Activated naive CD4-positive, alpha-beta T cell treated with anti-CD3 and anti-CD28 coated beads, Interleukin-2, amount 50 U/mL, for 72 hours (primary cell): ENCODE data around the gene NAP1L4. TPM values are rescaled to one million over a fixed set of nuclear protein-coding genes. Genes with fewer than 3 reads are reported as not detected.

ENCODE experiments used
- ATAC-seq, 2 donors: fragments of 150-1000 bp; cut with Tn5 transposase; 2 replicates each; pipeline ENCODE4 v1.10.0; 2021; ENCODE audit warnings: mild to moderate bottlenecking in 2 of 2, moderate library complexity in 2 of 2
- DNase-seq, 2 donors: peaks; one replicate each; pipeline ENCODE4 v3.0.0; 2021 to 2022; ENCODE audit warnings: low spot score in 2 of 2
- H3K27ac Mint-ChIP-seq, 2 donors: one replicate each; pipeline ENCODE4 v1.8.0; 2022; ENCODE audit warnings: mild to moderate bottlenecking in 2 of 2, mixed read lengths in 2 of 2
- H3K36me3 Mint-ChIP-seq, 2 donors: one replicate each; pipeline ENCODE4 v1.8.0; 2022; ENCODE audit warnings: mixed read lengths in 2 of 2
- H3K9me3 Mint-ChIP-seq, 2 donors: one replicate each; pipeline ENCODE4 v1.8.0; 2022; ENCODE audit warnings: mixed read lengths in 2 of 2
- total RNA-seq, 2 donors: library from RNA; stranded (reverse); gene quantifications; one replicate each; pipeline ENCODE4 v1.2.3, GENCODE V29; 2022

The NAP1L4 gene
- total RNA-seq, 2 donors from 2014 or later: 287 to 318 TPM

DNA sequence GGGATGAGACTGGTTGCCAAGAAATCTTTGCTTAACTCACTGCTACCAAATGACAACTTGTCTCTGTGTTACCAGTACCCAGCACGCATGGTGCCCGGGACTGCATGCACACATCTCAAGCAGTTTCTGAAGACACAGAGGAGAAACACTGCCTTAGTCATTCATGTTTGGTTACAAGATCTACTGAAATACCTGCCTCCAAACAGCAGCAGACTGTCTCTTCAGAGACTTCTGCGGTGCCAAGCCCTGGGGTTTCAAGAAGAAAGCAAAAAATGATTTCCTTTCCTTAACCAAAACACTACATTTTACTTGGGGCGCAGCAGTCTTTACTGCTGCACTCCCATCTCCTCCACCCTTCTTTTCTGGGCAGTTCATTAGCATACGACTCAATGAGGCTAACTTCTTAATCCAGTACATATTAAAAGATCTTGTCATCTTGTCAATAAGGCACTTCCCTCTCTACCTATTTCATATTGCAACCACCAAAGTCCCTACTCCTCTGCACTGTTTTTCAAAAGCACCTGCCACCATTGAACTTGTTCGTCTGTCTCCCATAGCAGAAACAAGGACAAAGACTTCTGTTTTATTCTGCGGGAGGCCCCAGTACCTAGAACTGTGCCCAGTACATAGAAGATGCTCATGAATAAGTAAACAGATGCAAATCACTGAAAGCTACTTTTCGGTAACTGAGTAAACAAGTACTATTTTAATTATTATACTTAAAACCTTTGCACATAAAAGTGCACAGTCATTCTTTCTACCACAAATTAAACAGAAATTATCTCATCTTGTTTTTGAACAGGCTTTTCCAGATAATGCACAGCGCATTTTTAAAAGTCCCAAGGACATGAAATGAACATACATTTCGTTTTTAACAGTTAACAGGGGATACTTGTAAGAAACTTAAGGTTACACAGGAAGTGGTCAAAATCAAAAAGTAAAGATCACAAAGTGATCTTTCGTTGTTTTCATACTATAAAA lies 4.0 kb downstream of the NAP1L4 start:
- ATAC-seq: peak in 1 of 2 donors; percentile 16
- H3K36me3 Mint-ChIP-seq: peaks cover 40 to 44% of the 10 kb centered on the region in 2 donors
- peak overlapping the region; percentile 98 to 100 for H3K27ac Mint-ChIP-seq
- peak in 1 of 2 donors; percentile 38 for DNase-seq
- H3K9me3 Mint-ChIP-seq: no peaks in the 10 kb centered on the region

DNA sequence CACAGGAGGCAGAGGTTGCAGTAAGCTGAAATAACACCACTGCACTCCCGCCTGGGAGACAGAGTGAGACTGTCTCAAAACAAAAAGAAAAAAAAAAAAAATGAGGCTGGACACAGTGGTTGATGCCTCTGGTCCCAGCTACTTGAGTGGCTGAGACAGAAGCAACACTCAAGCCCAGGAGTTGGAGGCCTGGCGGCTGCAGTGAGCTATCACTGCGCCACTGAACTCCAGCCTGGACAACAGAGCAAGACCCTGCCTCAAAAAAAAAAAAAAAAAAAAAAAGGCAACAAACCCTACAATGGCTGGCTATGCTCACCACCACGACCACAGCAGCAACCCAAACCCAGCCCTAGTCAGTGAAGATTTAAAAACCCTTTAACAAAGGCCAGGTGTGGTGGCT lies 8.2 kb downstream of the NAP1L4 start:
- no peak for DNase-seq
- Mint-ChIP-seq H3K36me3 (peaks cover 9 to 24% of the 10 kb centered on the region in 2 donors), H3K27ac (peak overlapping the region in 1 of 2 donors; percentile 85), H3K9me3 (no peaks in the 10 kb centered on the region)
- no peak for ATAC-seq

DNA sequence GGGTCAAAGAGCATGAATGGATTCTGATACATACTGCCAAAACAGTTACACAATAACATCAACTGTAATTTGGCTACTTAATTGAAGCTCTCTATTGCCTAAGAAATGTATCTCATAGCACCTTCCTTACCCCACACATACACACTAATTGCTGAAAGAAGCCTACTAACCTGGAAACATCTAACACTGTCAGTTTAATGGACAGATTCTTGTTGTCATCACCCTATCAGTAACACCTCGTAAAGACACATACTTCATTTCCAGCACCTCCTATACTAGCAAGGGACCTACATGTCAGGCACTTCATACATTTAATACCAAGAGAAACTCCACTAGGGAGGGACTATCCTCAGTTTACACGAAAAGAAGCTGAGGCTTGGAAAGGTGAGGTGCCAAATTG lies 9.9 kb downstream of the NAP1L4 start:
- no peak for DNase-seq
- Mint-ChIP-seq H3K36me3 (peaks cover 7 to 20% of the 10 kb centered on the region in 2 donors), H3K27ac (peak overlapping the region; percentile 13 to 72), H3K9me3 (no peaks in the 10 kb centered on the region)
- ATAC-seq: no peak

DNA sequence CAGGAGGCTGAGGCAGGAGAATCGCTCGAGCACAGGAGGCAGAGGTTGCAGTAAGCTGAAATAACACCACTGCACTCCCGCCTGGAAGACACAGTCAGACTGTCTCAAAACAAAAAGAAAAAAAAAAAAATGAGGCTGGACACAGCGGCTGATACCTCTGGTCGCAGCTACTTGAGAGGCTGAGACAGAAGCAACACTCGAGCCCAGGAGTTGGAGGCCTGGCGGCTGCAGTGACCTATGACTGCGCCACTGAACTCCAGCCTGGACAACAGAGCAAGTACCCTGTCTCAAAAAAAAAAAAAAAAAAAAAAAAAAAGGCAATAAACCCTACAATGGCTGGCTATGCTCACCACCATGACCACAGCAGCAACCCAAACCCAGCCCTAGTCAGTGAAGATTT lies 11.0 kb downstream of the NAP1L4 start:
- Mint-ChIP-seq H3K27ac (no peak overlapping the region), H3K9me3 (no peaks in the 10 kb centered on the region), H3K36me3 (peaks cover 7 to 15% of the 10 kb centered on the region in 2 donors)
- DNase-seq: no peak
- peak in 1 of 2 donors; percentile 9 for ATAC-seq

DNA sequence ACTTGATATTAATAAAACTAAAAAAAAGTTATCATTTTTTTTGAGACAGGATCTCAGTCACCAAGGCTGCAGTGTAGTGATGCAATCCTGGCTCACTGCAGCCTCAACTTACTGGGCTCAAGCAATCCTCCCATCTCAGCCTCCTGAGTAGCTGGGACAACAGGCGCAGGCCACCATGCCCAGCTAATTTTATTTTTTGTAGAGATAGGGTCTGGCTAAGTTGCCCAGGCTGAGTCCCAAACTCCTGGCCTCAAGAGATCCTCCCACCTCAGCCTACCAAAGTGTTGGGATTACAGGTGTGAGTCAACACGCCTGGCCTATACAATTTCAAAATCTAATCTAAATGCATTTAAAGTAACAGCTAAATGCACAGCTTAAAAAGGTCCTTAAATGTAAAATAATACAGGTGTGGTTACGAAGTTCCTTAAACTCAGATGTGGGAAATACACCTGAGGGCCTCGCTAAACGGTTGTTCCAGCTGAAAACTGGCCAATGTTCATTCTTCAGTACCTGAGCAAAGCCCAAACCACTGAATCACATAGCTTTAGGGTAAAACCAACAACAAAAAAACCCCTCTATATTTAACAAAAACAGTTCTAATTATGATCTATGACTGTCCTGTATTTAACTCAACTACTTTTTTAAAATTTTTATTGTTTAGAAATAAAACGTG lies 11.8 kb downstream of the NAP1L4 start:
- no peaks in the 10 kb centered on the region for H3K9me3 Mint-ChIP-seq
- no peak overlapping the region for H3K27ac Mint-ChIP-seq
- peaks cover 7 to 15% of the 10 kb centered on the region in 2 donors for H3K36me3 Mint-ChIP-seq
- DNase-seq (no peak), ATAC-seq (no peak)

DNA sequence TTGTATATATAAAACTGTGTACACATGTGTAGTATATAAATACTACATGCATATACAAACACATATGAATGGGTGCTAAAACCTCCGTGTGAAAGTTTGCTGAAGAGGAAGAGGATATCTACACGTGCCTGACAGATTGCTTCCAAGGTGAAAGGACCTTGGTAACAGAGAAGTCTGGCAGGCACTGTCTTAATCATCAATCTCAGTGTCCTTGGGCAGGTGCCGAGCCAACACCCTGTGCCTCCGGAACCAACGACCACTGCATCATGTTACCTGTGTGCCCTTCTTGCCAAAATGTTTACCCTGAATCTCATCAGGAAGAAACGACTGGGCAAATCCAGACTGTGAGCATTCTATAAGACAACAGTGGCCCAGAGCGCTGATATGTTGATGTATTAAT lies 15.0 kb downstream of the NAP1L4 start:
- DNase-seq: no peak
- no peaks in the 10 kb centered on the region for H3K9me3 Mint-ChIP-seq
- no peak overlapping the region for H3K27ac Mint-ChIP-seq
- H3K36me3 Mint-ChIP-seq: peaks cover 18 to 22% of the 10 kb centered on the region in 2 donors
- no peak for ATAC-seq

DNA sequence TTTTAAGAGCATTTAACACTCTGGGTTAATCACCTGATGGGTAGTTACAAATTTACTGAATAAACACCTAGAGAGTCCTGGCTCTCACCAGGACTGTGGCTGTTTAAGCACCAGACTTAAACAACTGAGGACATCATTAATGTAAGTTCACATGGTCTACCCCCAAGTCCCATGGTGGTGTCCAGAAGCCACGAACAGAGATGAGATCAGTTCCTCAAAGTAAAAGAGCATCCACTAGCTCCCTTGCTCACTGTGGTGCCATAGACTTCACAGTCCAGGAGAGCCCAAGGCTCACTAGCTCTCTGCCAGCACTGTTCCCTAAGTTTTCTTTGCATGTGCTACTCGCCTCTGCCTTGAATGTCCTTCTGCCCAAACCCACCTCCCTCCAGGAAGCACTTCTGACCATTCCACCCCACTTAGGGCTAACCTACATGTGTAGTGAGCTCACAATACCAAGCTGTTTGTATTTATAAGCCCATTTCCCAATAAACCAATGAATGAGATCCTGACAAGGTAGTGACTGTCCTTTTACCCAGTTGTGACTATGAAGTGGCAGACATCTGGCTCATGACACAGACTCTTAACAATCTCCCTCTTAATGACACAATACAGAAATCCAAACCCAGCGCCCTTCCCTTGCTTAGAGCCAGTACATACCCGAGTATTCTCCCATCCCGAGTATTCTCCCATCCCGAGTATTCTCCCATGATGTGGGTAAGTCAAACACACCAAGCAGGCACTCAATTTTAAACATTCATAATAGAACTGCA lies 15.7 kb downstream of the NAP1L4 start:
- peak in 1 of 2 donors; percentile 18 for ATAC-seq
- peaks cover 18 to 27% of the 10 kb centered on the region in 2 donors for H3K36me3 Mint-ChIP-seq

DNA sequence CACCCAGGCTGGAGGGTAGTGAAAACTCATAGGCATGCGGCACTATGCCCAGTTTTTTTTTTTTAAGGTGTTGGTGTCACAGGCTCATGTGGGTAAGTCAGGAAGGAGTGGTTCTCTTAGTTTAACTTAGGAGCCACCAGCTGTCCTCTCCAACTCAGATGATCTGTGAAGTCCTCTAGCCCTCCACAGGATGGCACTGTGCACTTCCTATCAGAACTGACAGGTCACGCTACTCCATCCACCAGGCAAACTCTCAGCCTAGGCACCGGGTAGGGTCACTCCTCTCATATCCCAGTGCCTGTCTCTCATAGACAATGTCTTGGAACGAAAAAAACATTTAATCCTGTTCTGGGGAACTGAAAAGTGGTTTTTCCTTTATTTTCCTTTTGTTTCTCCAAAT lies 16.5 kb downstream of the NAP1L4 start:
- Mint-ChIP-seq H3K36me3 (peaks cover 18 to 34% of the 10 kb centered on the region in 2 donors), H3K9me3 (no peaks in the 10 kb centered on the region), H3K27ac (no peak overlapping the region)
- DNase-seq (peak in 1 of 2 donors; percentile 34), ATAC-seq (peak; percentile 77 to 82)

More for the DNA sequence above, 15.7 kb downstream of the NAP1L4 start:
- DNase-seq: no peak
- Mint-ChIP-seq H3K27ac (peak overlapping the region; percentile 12 to 50), H3K9me3 (no peaks in the 10 kb centered on the region)

DNA sequence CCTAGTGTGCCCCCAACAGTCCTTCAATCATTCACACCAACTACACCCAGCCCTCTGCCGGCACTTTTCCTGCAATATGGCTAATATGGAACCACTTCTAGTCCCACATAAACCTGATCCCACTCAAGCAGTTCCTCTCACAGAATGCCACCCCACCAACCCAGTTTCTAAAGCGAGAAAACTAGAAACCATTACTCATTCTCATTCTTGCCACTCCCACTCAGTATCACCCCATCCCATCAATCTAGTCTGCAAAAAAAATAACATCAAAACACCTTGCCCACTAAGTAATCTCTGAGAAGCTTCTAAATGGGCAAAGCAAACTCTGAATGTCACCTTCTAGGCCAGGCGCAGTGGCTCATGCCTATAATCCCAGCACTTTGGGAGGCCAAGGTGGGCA lies 17.9 kb downstream of the NAP1L4 start:
- peaks cover 28 to 44% of the 10 kb centered on the region in 2 donors for H3K36me3 Mint-ChIP-seq
- ATAC-seq (peak in 1 of 2 donors; percentile 27), DNase-seq (no peak)
- H3K27ac Mint-ChIP-seq: peak overlapping the region in 1 of 2 donors; percentile 83
- no peaks in the 10 kb centered on the region for H3K9me3 Mint-ChIP-seq

DNA sequence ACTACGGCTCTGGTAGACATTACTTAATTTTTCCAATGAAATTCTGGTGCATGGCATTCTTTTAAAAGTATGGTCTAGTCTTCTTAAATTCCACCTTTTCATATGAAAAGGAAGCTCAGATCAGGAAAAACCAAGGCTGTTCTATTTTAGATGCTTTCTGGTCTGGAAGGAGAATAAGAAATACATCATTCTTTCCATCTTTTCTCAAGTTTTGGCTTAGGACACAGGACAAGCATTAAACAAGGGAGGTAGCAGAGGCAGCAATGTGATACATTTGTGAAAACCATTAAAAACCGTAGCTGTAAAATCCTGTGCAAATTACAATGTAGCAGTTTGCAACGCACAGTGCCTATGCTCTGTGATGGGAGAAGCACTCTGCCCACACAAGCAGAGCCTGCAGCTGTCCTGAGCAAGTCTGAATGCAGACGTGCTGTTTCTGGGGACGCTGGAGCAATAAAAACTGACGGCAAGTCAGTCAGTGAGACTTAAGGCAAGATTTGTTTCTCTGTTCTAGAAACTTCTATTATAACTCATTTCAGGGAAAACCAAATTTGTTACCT lies 23.7 kb downstream of the NAP1L4 start:
- no peaks in the 10 kb centered on the region for H3K9me3 Mint-ChIP-seq
- no peak for DNase-seq
- no peak overlapping the region for H3K27ac Mint-ChIP-seq
- ATAC-seq: no peak
- H3K36me3 Mint-ChIP-seq: peaks cover 27 to 65% of the 10 kb centered on the region in 2 donors

DNA sequence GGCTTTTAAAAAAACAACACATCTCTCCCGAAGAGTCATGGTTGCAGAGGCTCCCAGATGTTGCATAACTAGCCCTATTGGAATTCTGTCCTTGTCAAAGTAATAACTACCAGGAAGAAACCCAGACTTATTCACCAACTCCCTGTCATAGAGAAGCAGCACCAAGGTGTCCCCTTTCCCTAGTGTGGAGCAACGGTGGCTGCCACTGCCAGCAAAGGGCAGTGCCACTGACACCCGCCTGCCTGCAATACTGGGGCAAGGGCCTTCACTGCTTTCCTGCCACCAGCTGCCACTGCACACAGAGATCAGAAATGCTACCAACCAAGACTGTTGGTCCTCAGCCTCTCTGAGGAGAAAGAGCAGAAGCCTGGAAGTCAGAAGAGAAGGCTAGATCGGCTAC lies 27.3 kb downstream of the NAP1L4 start:
- DNase-seq (no peak), ATAC-seq (no peak)
- H3K27ac Mint-ChIP-seq: no peak overlapping the region
- no peaks in the 10 kb centered on the region for H3K9me3 Mint-ChIP-seq
- H3K36me3 Mint-ChIP-seq: peaks cover 33 to 56% of the 10 kb centered on the region in 2 donors

DNA sequence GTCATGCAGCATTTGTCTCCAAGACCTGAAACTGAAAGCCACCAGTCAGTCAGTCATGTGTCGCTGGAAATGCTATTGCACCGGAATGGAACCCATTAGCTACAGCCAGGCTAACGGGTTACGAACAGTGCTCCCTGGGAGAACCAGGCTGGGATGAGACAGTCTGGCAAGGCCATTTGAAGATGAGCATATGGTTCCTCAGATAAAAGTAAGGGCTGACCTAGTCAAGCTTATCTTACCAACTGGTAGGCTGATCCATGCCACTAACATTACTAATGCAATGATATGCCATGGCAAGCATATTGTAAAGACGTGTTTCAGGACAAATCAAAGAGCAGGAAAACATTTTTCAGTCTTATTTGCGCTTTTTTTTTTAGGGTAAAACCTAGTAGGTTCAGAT lies 28.4 kb downstream of the NAP1L4 start:
- ATAC-seq (no peak), DNase-seq (no peak)
- peak overlapping the region; percentile 64 to 81 for H3K27ac Mint-ChIP-seq
- H3K9me3 Mint-ChIP-seq: no peaks in the 10 kb centered on the region
- H3K36me3 Mint-ChIP-seq: peaks cover 30 to 58% of the 10 kb centered on the region in 2 donors

DNA sequence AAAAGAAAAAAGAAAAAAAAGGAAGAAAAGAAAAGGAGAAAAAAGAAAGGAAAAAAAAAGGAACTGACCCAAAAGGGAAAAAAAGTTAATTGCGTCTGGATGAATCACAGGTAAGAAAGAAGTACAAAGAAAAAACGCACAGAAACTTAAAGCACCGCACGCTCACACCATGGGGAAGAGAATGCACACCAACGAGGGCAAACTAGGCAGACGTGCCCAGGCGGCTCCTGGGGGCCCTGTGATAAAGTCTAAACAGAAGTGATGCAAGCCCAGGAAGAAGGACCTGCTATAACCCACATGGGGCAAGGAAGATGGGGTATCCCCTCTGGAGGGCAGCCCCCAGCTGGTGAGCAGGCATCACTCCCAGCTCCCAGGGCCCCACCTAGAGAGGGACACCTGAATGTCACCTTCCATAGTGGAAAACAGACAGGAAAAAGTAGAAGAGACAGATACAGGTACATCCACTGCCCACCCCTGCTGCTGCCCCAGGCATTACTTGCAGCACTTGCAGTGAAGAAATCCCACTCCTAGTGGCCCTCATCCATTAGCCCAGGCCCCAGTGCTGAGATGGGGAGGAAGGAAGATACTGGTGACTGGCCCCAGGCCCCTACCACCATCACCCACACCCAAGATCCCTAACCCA lies 28.9 kb downstream of the NAP1L4 start:
- H3K36me3 Mint-ChIP-seq: peaks cover 34 to 54% of the 10 kb centered on the region in 2 donors
- no peak for DNase-seq
- no peaks in the 10 kb centered on the region for H3K9me3 Mint-ChIP-seq
- peak overlapping the region; percentile 64 to 81 for H3K27ac Mint-ChIP-seq
- ATAC-seq: peak; percentile 21 to 22

DNA sequence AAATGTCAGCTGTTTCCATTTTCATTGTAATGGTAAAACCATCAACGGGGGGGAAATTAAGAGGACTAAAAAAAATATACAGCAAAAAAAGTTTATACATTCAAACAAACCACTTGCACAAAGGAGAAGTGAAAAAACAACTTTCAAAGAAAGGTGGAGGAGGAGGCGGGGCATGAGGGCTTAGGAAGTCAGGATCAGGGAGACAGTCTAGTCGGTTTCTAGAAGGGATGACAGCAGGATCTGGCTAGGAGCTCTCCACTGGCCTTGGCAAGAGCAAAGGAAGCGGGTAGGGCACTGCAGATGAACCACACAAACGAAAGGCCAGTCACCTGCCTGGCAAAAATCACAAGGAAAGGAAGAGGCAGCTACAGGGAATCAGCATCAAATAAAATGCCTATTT lies 31.0 kb downstream of the NAP1L4 start:
- DNase-seq (no peak), ATAC-seq (no peak)
- H3K36me3 Mint-ChIP-seq: peaks cover 30 to 42% of the 10 kb centered on the region in 2 donors
- peak overlapping the region in 1 of 2 donors; percentile 64 for H3K27ac Mint-ChIP-seq
- no peaks in the 10 kb centered on the region for H3K9me3 Mint-ChIP-seq

DNA sequence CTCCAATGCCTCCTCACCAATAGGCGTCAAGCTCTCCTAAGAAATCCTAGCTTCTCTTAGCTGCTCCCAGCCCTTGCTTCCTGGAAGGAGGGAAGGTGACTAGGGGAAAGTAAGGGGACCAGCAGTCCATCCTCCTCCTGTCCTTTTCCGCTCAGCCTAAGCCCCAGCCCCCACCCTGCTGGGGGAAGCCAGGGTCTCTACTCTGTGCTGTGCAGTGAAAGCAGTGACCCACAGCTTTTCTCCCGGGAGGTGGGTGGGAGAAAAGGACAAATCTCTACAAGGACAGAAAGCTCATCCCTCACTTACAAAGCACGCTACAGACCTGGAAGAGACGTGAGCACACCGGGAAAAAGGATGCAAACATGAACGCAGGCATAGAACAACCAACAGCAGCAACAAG lies 32.0 kb downstream of the NAP1L4 start:
- Mint-ChIP-seq H3K36me3 (peaks cover 30 to 34% of the 10 kb centered on the region in 2 donors), H3K9me3 (no peaks in the 10 kb centered on the region), H3K27ac (no peak overlapping the region)
- ATAC-seq (no peak), DNase-seq (no peak)

DNA sequence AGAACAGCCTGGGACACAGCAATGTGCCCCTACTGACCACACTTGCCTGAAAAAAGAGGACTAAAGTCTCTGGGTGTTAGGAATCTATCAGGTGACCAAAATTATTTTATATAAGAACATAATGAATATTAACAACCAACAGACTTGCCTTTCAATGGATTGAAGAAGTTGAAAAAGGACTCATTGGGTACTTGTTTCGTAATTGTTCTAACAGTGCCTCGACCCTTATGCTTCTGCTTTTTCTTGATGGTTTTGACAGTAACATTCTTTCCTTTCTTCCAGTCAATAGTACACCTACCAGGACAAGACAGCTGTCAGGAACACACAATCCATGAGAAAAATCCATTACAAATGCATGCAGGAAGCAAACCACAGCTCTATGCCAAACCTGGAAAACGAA lies 33.9 kb downstream of the NAP1L4 start:
- H3K36me3 Mint-ChIP-seq: peaks cover 20 to 21% of the 10 kb centered on the region in 2 donors
- ATAC-seq (no peak), DNase-seq (no peak)
- H3K9me3 Mint-ChIP-seq: no peaks in the 10 kb centered on the region
- H3K27ac Mint-ChIP-seq: no peak overlapping the region
